Measurements from ENCODE around the gene SETD1B. TPM values are rescaled to one million over a fixed set of nuclear protein-coding genes. Genes with fewer than 3 reads are reported as not detected.
A peak's percentile ranks its signal among the peaks of the same experiment; 100 is the strongest.

The SETD1B gene
- total RNA-seq, 1 donor from 2014 or later = 2.1 TPM

GRCh38 chr12:121823101-121823726 lies 19.4 kb downstream of the SETD1B start:
- Histone ChIP-seq H3K4me3 (ENCODE audit: low read length in 3 of 3) (no peak overlapping the region), H3K27ac (ENCODE audit: low read depth, low read length) (no peak overlapping the region), H3K9ac (ENCODE audit: low read depth in 1 of 3, low read length in 3 of 3) (peak overlapping the region in 1 of 3 donors; percentile 8), H3K36me3 (ENCODE audit: control insufficient read depth in 3 of 3, insufficient read depth in 3 of 3, low read length in 3 of 3) (peaks cover 56 to 65% (median 59%) of the 10 kb centered on the region in 3 donors), H3K27me3 (ENCODE audit: control insufficient read depth in 3 of 3, insufficient read depth in 3 of 3, low read length in 3 of 3) (no peaks in the 10 kb centered on the region), H3K4me1 (ENCODE audit: control insufficient read depth in 3 of 3, insufficient read depth in 3 of 3, low read length in 3 of 3) (no peaks in the 10 kb centered on the region), H3K9me3 (ENCODE audit: control insufficient read depth in 3 of 3, low read length in 3 of 3) (no peaks in the 10 kb centered on the region)

- Histone ChIP-seq H3K27me3 (ENCODE audit: control insufficient read depth in 3 of 3, insufficient read depth in 3 of 3, low read length in 3 of 3) (no peaks in the 10 kb centered on the region), H3K4me1 (ENCODE audit: control insufficient read depth in 3 of 3, insufficient read depth in 3 of 3, low read length in 3 of 3) (no peaks in the 10 kb centered on the region), H3K36me3 (ENCODE audit: control insufficient read depth in 3 of 3, insufficient read depth in 3 of 3, low read length in 3 of 3) (peaks cover 61 to 70% (median 63%) of the 10 kb centered on the region in 3 donors), H3K4me3 (ENCODE audit: low read length in 3 of 3) (no peak overlapping the region), H3K27ac (ENCODE audit: low read depth, low read length) (no peak overlapping the region), H3K9me3 (ENCODE audit: control insufficient read depth in 3 of 3, low read length in 3 of 3) (no peaks in the 10 kb centered on the region), H3K9ac (ENCODE audit: low read depth in 1 of 3, low read length in 3 of 3) (peak overlapping the region in 1 of 3 donors; percentile 8)
Observed at GRCh38 chr12:121823727-121824115, 19.9 kb downstream of the SETD1B start.

GRCh38 chr12:121825041-121825523 lies 21.3 kb downstream of the SETD1B start:
- Histone ChIP-seq H3K9me3 (ENCODE audit: control insufficient read depth in 3 of 3, low read length in 3 of 3) (no peaks in the 10 kb centered on the region), H3K4me1 (ENCODE audit: control insufficient read depth in 3 of 3, insufficient read depth in 3 of 3, low read length in 3 of 3) (peaks cover 0 to 7% (median 0%) of the 10 kb centered on the region in 3 donors), H3K9ac (ENCODE audit: low read depth in 1 of 3, low read length in 3 of 3) (no peak overlapping the region), H3K27me3 (ENCODE audit: control insufficient read depth in 3 of 3, insufficient read depth in 3 of 3, low read length in 3 of 3) (no peaks in the 10 kb centered on the region), H3K27ac (ENCODE audit: low read depth, low read length) (no peak overlapping the region), H3K36me3 (ENCODE audit: control insufficient read depth in 3 of 3, insufficient read depth in 3 of 3, low read length in 3 of 3) (peaks cover 58 to 69% (median 63%) of the 10 kb centered on the region in 3 donors), H3K4me3 (ENCODE audit: low read length in 3 of 3) (no peak overlapping the region)

GRCh38 chr12:121826318-121827150 lies 22.7 kb downstream of the SETD1B start:
- Histone ChIP-seq H3K27ac (ENCODE audit: low read depth, low read length) (no peak overlapping the region), H3K4me3 (ENCODE audit: low read length in 3 of 3) (no peak overlapping the region), H3K27me3 (ENCODE audit: control insufficient read depth in 3 of 3, insufficient read depth in 3 of 3, low read length in 3 of 3) (no peaks in the 10 kb centered on the region), H3K9ac (ENCODE audit: low read depth in 1 of 3, low read length in 3 of 3) (no peak overlapping the region), H3K4me1 (ENCODE audit: control insufficient read depth in 3 of 3, insufficient read depth in 3 of 3, low read length in 3 of 3) (peaks cover 0 to 7% (median 0%) of the 10 kb centered on the region in 3 donors), H3K9me3 (ENCODE audit: control insufficient read depth in 3 of 3, low read length in 3 of 3) (no peaks in the 10 kb centered on the region), H3K36me3 (ENCODE audit: control insufficient read depth in 3 of 3, insufficient read depth in 3 of 3, low read length in 3 of 3) (peaks cover 60 to 69% (median 66%) of the 10 kb centered on the region in 3 donors)

GRCh38 chr12:121827351-121828099 lies 23.7 kb downstream of the SETD1B start:
- peaks cover 0 to 7% (median 0%) of the 10 kb centered on the region in 3 donors for H3K4me1 ChIP-seq (ENCODE audit: control insufficient read depth in 3 of 3, insufficient read depth in 3 of 3, low read length in 3 of 3)
- no peaks in the 10 kb centered on the region for H3K27me3 ChIP-seq (ENCODE audit: control insufficient read depth in 3 of 3, insufficient read depth in 3 of 3, low read length in 3 of 3)
- H3K4me3 ChIP-seq (ENCODE audit: low read length in 3 of 3) = no peak overlapping the region
- no peak overlapping the region for H3K9ac ChIP-seq (ENCODE audit: low read depth in 1 of 3, low read length in 3 of 3)
- no peaks in the 10 kb centered on the region for H3K9me3 ChIP-seq (ENCODE audit: control insufficient read depth in 3 of 3, low read length in 3 of 3)
- H3K27ac ChIP-seq (ENCODE audit: low read depth, low read length) = no peak overlapping the region
- peaks cover 59 to 68% (median 66%) of the 10 kb centered on the region in 3 donors for H3K36me3 ChIP-seq (ENCODE audit: control insufficient read depth in 3 of 3, insufficient read depth in 3 of 3, low read length in 3 of 3)

GRCh38 chr12:121828306-121828705 lies 24.5 kb downstream of the SETD1B start:
- H3K4me3 ChIP-seq (ENCODE audit: low read length in 3 of 3) = no peak overlapping the region
- H3K9me3 ChIP-seq (ENCODE audit: control insufficient read depth in 3 of 3, low read length in 3 of 3) = no peaks in the 10 kb centered on the region
- H3K36me3 ChIP-seq (ENCODE audit: control insufficient read depth in 3 of 3, insufficient read depth in 3 of 3, low read length in 3 of 3) = peaks cover 56 to 67% (median 64%) of the 10 kb centered on the region in 3 donors
- no peak overlapping the region for H3K9ac ChIP-seq (ENCODE audit: low read depth in 1 of 3, low read length in 3 of 3)
- H3K27ac ChIP-seq (ENCODE audit: low read depth, low read length) = no peak overlapping the region
- H3K27me3 ChIP-seq (ENCODE audit: control insufficient read depth in 3 of 3, insufficient read depth in 3 of 3, low read length in 3 of 3) = no peaks in the 10 kb centered on the region
- peaks cover 0 to 7% (median 0%) of the 10 kb centered on the region in 3 donors for H3K4me1 ChIP-seq (ENCODE audit: control insufficient read depth in 3 of 3, insufficient read depth in 3 of 3, low read length in 3 of 3)

GRCh38 chr12:121828826-121829225 lies 25.0 kb downstream of the SETD1B start:
- no peaks in the 10 kb centered on the region for H3K9me3 ChIP-seq (ENCODE audit: control insufficient read depth in 3 of 3, low read length in 3 of 3)
- no peak overlapping the region for H3K9ac ChIP-seq (ENCODE audit: low read depth in 1 of 3, low read length in 3 of 3)
- H3K27me3 ChIP-seq (ENCODE audit: control insufficient read depth in 3 of 3, insufficient read depth in 3 of 3, low read length in 3 of 3) = no peaks in the 10 kb centered on the region
- H3K36me3 ChIP-seq (ENCODE audit: control insufficient read depth in 3 of 3, insufficient read depth in 3 of 3, low read length in 3 of 3) = peaks cover 50 to 62% (median 59%) of the 10 kb centered on the region in 3 donors
- H3K4me1 ChIP-seq (ENCODE audit: control insufficient read depth in 3 of 3, insufficient read depth in 3 of 3, low read length in 3 of 3) = peaks cover 0 to 7% (median 0%) of the 10 kb centered on the region in 3 donors
- H3K4me3 ChIP-seq (ENCODE audit: low read length in 3 of 3) = no peak overlapping the region
- no peak overlapping the region for H3K27ac ChIP-seq (ENCODE audit: low read depth, low read length)

GRCh38 chr12:121829250-121829918 lies 25.6 kb downstream of the SETD1B start:
- Histone ChIP-seq H3K36me3 (ENCODE audit: control insufficient read depth in 3 of 3, insufficient read depth in 3 of 3, low read length in 3 of 3) (peaks cover 46 to 58% (median 55%) of the 10 kb centered on the region in 3 donors), H3K27ac (ENCODE audit: low read depth, low read length) (no peak overlapping the region), H3K4me1 (ENCODE audit: control insufficient read depth in 3 of 3, insufficient read depth in 3 of 3, low read length in 3 of 3) (peaks cover 0 to 7% (median 0%) of the 10 kb centered on the region in 3 donors), H3K9me3 (ENCODE audit: control insufficient read depth in 3 of 3, low read length in 3 of 3) (no peaks in the 10 kb centered on the region), H3K4me3 (ENCODE audit: low read length in 3 of 3) (no peak overlapping the region), H3K27me3 (ENCODE audit: control insufficient read depth in 3 of 3, insufficient read depth in 3 of 3, low read length in 3 of 3) (no peaks in the 10 kb centered on the region), H3K9ac (ENCODE audit: low read depth in 1 of 3, low read length in 3 of 3) (no peak overlapping the region)

GRCh38 chr12:121830134-121830533 lies 26.3 kb downstream of the SETD1B start:
- H3K9me3 ChIP-seq (ENCODE audit: control insufficient read depth in 3 of 3, low read length in 3 of 3) = no peaks in the 10 kb centered on the region
- no peak overlapping the region for H3K4me3 ChIP-seq (ENCODE audit: low read length in 3 of 3)
- no peaks in the 10 kb centered on the region for H3K27me3 ChIP-seq (ENCODE audit: control insufficient read depth in 3 of 3, insufficient read depth in 3 of 3, low read length in 3 of 3)
- H3K27ac ChIP-seq (ENCODE audit: low read depth, low read length) = no peak overlapping the region
- H3K36me3 ChIP-seq (ENCODE audit: control insufficient read depth in 3 of 3, insufficient read depth in 3 of 3, low read length in 3 of 3) = peaks cover 44 to 52% (median 52%) of the 10 kb centered on the region in 3 donors
- no peak overlapping the region for H3K9ac ChIP-seq (ENCODE audit: low read depth in 1 of 3, low read length in 3 of 3)
- H3K4me1 ChIP-seq (ENCODE audit: control insufficient read depth in 3 of 3, insufficient read depth in 3 of 3, low read length in 3 of 3) = peaks cover 0 to 7% (median 0%) of the 10 kb centered on the region in 3 donors
